Measurements from ENCODE around the gene RBM39. TPM values are rescaled to one million over a fixed set of nuclear protein-coding genes. Genes with fewer than 3 reads are reported as not detected.

The RBM39 gene
- total and polyA plus RNA-seq, 9 of the 15 experiments (the other 6 are each of a cell fraction or from before 2014, with no cell fraction given), result 143 to 319 (median 228) TPM

- TF ChIP-seq CBX2 (IDR thresholded peaks at IDR 0.05; ENCODE audit: insufficient read depth, low read length, poor library complexity, severe bottlenecking), result no peak
- no peak for TF ChIP-seq ZNF140 (CRISPR knock-in tag; IDR thresholded peaks at IDR 0.05)
- TF ChIP-seq ELF4 (CRISPR knock-in tag; IDR thresholded peaks at IDR 0.05), result no peak
- TF ChIP-seq LARP7 (IDR thresholded peaks at IDR 0.05), result no peak
- no peak for TF ChIP-seq ZNF75A (CRISPR knock-in tag; IDR thresholded peaks at IDR 0.05)
- 0 out of 4 replicates have a peak, but pooled peaks of 1 of the 2 experiments have one; percentile 27 for TF ChIP-seq MLLT1 (IDR thresholded peaks at IDR 0.05)
- 0 out of 2 replicates have a peak, but pooled peaks have one; percentile 28 for TF ChIP-seq NFATC3 (IDR thresholded peaks at IDR 0.05)
- TF ChIP-seq ZNF217 (CRISPR knock-in tag; IDR thresholded peaks at IDR 0.05), result no peak
- TF ChIP-seq MGA (IDR thresholded peaks at IDR 0.05), result 0 out of 2 replicates have a peak, but pooled peaks have one; percentile 12
These were observed 78.3 kb downstream of the RBM39 start (continued) for GRCh38 chr20:35663516-35664465.
